H9 (cell line): Measurements from ENCODE around the gene PRSS57. TPM values are rescaled to one million over a fixed set of nuclear protein-coding genes. Genes with fewer than 3 reads are reported as not detected.

Source experiments
- DNase-seq: peaks from one replicate; pipeline ENCODE4 v3.0.0-alpha.2; 2017
- H2AFZ ChIP-seq: one replicate; pipeline ENCODE4 v1.6.1; 2013; ENCODE audit warnings: mild to moderate bottlenecking, low read length, control low read depth, moderate library complexity
- H2AK5ac ChIP-seq: 2 replicates; pipeline ENCODE4 v1.6.1; 2013; ENCODE audit warnings: low read length, control low read depth, mixed read lengths; ENCODE audit not compliant: insufficient read length
- H2BK120ac ChIP-seq: one replicate; pipeline ENCODE4 v1.6.1; 2013; ENCODE audit warnings: low read depth, mild to moderate bottlenecking, low read length, control low read depth, inconsistent platforms; ENCODE audit not compliant: poor library complexity, severe bottlenecking
- H2BK12ac ChIP-seq: 2 replicates; pipeline ENCODE4 v1.6.1; 2013; ENCODE audit warnings: low read length, control low read depth, mixed read lengths, low read depth; ENCODE audit not compliant: insufficient read length
- H2BK15ac ChIP-seq: 2 replicates; pipeline ENCODE4 v1.6.1; 2013; ENCODE audit warnings: low read depth, low read length, control low read depth
- H2BK20ac ChIP-seq: one replicate; pipeline ENCODE4 v1.6.1; 2013; ENCODE audit warnings: low read depth, mild to moderate bottlenecking, low read length, control low read depth, inconsistent platforms; ENCODE audit not compliant: poor library complexity, severe bottlenecking
- H2BK5ac ChIP-seq: 2 replicates; pipeline ENCODE4 v1.6.1; 2013; ENCODE audit warnings: low read length, control low read depth, mixed read lengths; ENCODE audit not compliant: insufficient read length
- H3K14ac ChIP-seq: 2 replicates; pipeline ENCODE4 v1.6.1; 2013; ENCODE audit warnings: low read length, control low read depth; ENCODE audit not compliant: insufficient read depth
- H3K18ac ChIP-seq: 2 replicates; pipeline ENCODE4 v1.6.1; 2013; ENCODE audit warnings: low read depth, mild to moderate bottlenecking, mixed read lengths, low read length, control low read depth; ENCODE audit not compliant: insufficient read length
- H3K23ac ChIP-seq: 2 replicates; pipeline ENCODE4 v1.6.1; 2013; ENCODE audit warnings: low read length, control low read depth, mixed read lengths, low read depth; ENCODE audit not compliant: insufficient read length
- H3K23me2 ChIP-seq: 2 replicates; pipeline ENCODE4 v1.6.1; 2013; ENCODE audit warnings: low read depth, mild to moderate bottlenecking, mixed read lengths, low read length, control low read depth; ENCODE audit not compliant: insufficient read length, poor library complexity, severe bottlenecking
- H3K27ac ChIP-seq: 2 replicates; pipeline ENCODE4 v1.5.1; 2013; ENCODE audit warnings: low read length, control low read depth, mixed read lengths, low read depth; ENCODE audit not compliant: insufficient read length
- H3K27me3 ChIP-seq: 2 replicates; pipeline ENCODE4 v1.6.1; 2013; ENCODE audit warnings: low read length, control low read depth, inconsistent platforms; ENCODE audit not compliant: insufficient read depth
- H3K4ac ChIP-seq: 2 replicates; pipeline ENCODE4 v1.6.1; 2013; ENCODE audit warnings: low read depth, mild to moderate bottlenecking, control low read depth, inconsistent platforms, low read length, moderate library complexity
- H3K4me1 ChIP-seq: 2 replicates; pipeline ENCODE4 v1.6.1; 2013; ENCODE audit warnings: low read length, control low read depth, inconsistent platforms; ENCODE audit not compliant: insufficient read depth
- H3K4me2 ChIP-seq: 2 replicates; pipeline ENCODE4 v1.6.1; 2013; ENCODE audit warnings: low read length, control low read depth, mixed read lengths; ENCODE audit not compliant: insufficient read length, insufficient read depth
- H3K56ac ChIP-seq: 2 replicates; pipeline ENCODE4 v1.6.1; 2013; ENCODE audit warnings: low read depth, mild to moderate bottlenecking, mixed read lengths, low read length, control low read depth; ENCODE audit not compliant: insufficient read length
- H3K79me1 ChIP-seq: 2 replicates; pipeline ENCODE4 v1.6.1; 2013; ENCODE audit warnings: low read depth, mild to moderate bottlenecking, moderate library complexity, low read length, control low read depth, inconsistent platforms; ENCODE audit not compliant: insufficient read depth, poor library complexity, severe bottlenecking
- H3K79me2 ChIP-seq: 2 replicates; pipeline ENCODE4 v1.6.1; 2013; ENCODE audit warnings: low read length, control low read depth, inconsistent platforms; ENCODE audit not compliant: insufficient read depth
- H3K9ac ChIP-seq: 2 replicates; pipeline ENCODE4 v1.6.1; 2013; ENCODE audit warnings: low read length, control low read depth, mixed read lengths; ENCODE audit not compliant: insufficient read length; ENCODE audit errors: extremely low read depth
- H3K9me3 ChIP-seq: one replicate; pipeline ENCODE4 v1.6.1; 2013; ENCODE audit warnings: low read depth, low read length, inconsistent platforms; ENCODE audit not compliant: control insufficient read depth
- H3T11ph ChIP-seq: one replicate; pipeline ENCODE4 v1.6.1; 2013; ENCODE audit warnings: mild to moderate bottlenecking, low read length, control low read depth, inconsistent platforms
- H4K20me1 ChIP-seq: one replicate; pipeline ENCODE4 v1.6.1; 2013; ENCODE audit not compliant: control insufficient read depth, insufficient read length, insufficient read depth
- H4K5ac ChIP-seq: 2 replicates; pipeline ENCODE4 v1.6.1; 2013; ENCODE audit warnings: low read depth, mild to moderate bottlenecking, mixed read lengths, low read length, control low read depth; ENCODE audit not compliant: insufficient read length
- H4K8ac ChIP-seq: replicated peaks from 2 replicates; pipeline ENCODE4 v1.6.1; 2013; ENCODE audit warnings: low read length, control low read depth, mixed read lengths, low read depth; ENCODE audit not compliant: insufficient read length
- H4K91ac ChIP-seq: 2 replicates; pipeline ENCODE4 v1.6.1; 2013; ENCODE audit warnings: low read depth, mild to moderate bottlenecking, moderate library complexity, mixed read lengths, low read length, control low read depth; ENCODE audit not compliant: insufficient read length
- H3K27ac Mint-ChIP-seq, 3 experiments: 2 replicates in 2 of 3; 3 replicates in 1 of 3; pipeline ENCODE4 v1.8.0; 2020 to 2021; ENCODE audit warnings: mixed read lengths in 3 of 3, mild to moderate bottlenecking in 1 of 3, moderate library complexity in 1 of 3
- H3K27me3 Mint-ChIP-seq: 2 replicates; pipeline ENCODE4 v1.8.0; 2021; ENCODE audit warnings: low read depth, mild to moderate bottlenecking, moderate library complexity, mixed read lengths
- H3K36me3 Mint-ChIP-seq, 3 experiments: 2 replicates in 2 of 3; 3 replicates in 1 of 3; pipeline ENCODE4 v1.8.0; 2020 to 2021; ENCODE audit warnings: low read depth in 3 of 3, mixed read lengths in 3 of 3; ENCODE audit not compliant: insufficient read depth in 1 of 3
- H3K4me1 Mint-ChIP-seq, 2 experiments: 2 replicates each; pipeline ENCODE4 v1.8.0; 2020; ENCODE audit warnings: mixed read lengths in 2 of 2
- H3K4me3 Mint-ChIP-seq, 2 experiments: 2 replicates in 1 of 2; 3 replicates in 1 of 2; pipeline ENCODE4 v1.8.0; 2020 to 2021; ENCODE audit warnings: mild to moderate bottlenecking in 2 of 2, mixed read lengths in 2 of 2, moderate library complexity in 1 of 2
- H3K9me3 Mint-ChIP-seq, 2 experiments: 2 replicates in 1 of 2; 3 replicates in 1 of 2; pipeline ENCODE4 v1.8.0; 2020; ENCODE audit warnings: mild to moderate bottlenecking in 2 of 2, mixed read lengths in 2 of 2, moderate library complexity in 1 of 2
- CTCF ChIP-seq: fragments of 200-600 bp; sonication (generic); conservative IDR thresholded peaks from 3 replicates; pipeline ENCODE4 v1.8.0; 2021; ENCODE audit warnings: antibody characterized with exemption, mild to moderate bottlenecking
- WGBS: extraction: QIAGEN DNeasy Blood & Tissue Kit; methylation state at CpG from one replicate; pipeline ENCODE4 v1.1.7; 2013; ENCODE audit warnings: missing lambda C conversion rate, low lambda C conversion rate, mixed read lengths; ENCODE audit not compliant: insufficient read length; ENCODE audit errors: extremely low coverage; 5-methylcytosine and 5-hydroxymethylcytosine counted together
- total RNA-seq: library from RNA; stranded (reverse); gene quantifications from 2 replicates; pipeline ENCODE4 v1.2.1, GENCODE V29; 2021

PRSS57 gene
- total RNA-seq, 1 experiment from 2014 or later = not detected

GRCh38 chr19:715347-715746 is 20.1 kb upstream of the PRSS57 start:
- no CpG with 5 or more reads among the region's 3 CpGs for WGBS
- Histone ChIP-seq H2BK5ac (no peak overlapping the region), H3T11ph (no peak overlapping the region), H3K27me3 (no peaks in the 10 kb centered on the region), H2AK5ac (no peak overlapping the region), H4K91ac (no peak overlapping the region), H2BK12ac (no peak overlapping the region), H2BK20ac (no peak overlapping the region), H3K23ac (no peak overlapping the region), H3K23me2 (no peaks in the 10 kb centered on the region), H2BK15ac (no peak overlapping the region), H3K18ac (no peak overlapping the region), H3K9me3 (no peaks in the 10 kb centered on the region), H3K14ac (no peak overlapping the region), H3K79me2 (no peaks in the 10 kb centered on the region), H3K4ac (no peak overlapping the region), H4K20me1 (no peaks in the 10 kb centered on the region), H2BK120ac (no peak overlapping the region), H3K27ac (no peak overlapping the region), H2AFZ (no peak overlapping the region), H3K4me1 (no peaks in the 10 kb centered on the region), H3K79me1 (no peaks in the 10 kb centered on the region), H4K5ac (no peak overlapping the region), H3K56ac (no peak overlapping the region), H4K8ac (no peak overlapping the region), H3K9ac (no peak overlapping the region), H3K4me2 (no peak overlapping the region)
- TF ChIP-seq CTCF = no peak
- peaks cover 6 to 9% (median 8%) of the 10 kb centered on the region in 3 experiments; a peak in 6 of 7 replicates for H3K36me3 Mint-ChIP-seq
- peaks cover 18 to 19% of the 10 kb centered on the region in 2 experiments for H3K4me1 Mint-ChIP-seq
- no peak for DNase-seq
- H3K4me3 Mint-ChIP-seq = no peak overlapping the region
- H3K27me3 Mint-ChIP-seq = peaks cover 3% of the 10 kb centered on the region
- peaks cover 4 to 8% of the 10 kb centered on the region in 2 experiments; a peak in 4 of 5 replicates for H3K9me3 Mint-ChIP-seq
- H3K27ac Mint-ChIP-seq = no peak overlapping the region
